ENCODE measurements around the gene FHL2. TPM values are rescaled to one million over a fixed set of nuclear protein-coding genes. Genes with fewer than 3 reads are reported as not detected.

FHL2 gene
- polyA plus RNA-seq, 1 donor (not counting 4 experiments of a cell fraction or from before 2014, with no cell fraction given), result 132 TPM

GRCh38 chr2:105325389-105325963 is 73.4 kb downstream of the FHL2 start:
- FAIRE-seq (no peak), DNase-seq (ENCODE audit: low read depth, low spot score) (no peak)
- Histone ChIP-seq H3K9ac (ENCODE audit: control insufficient read depth, extremely low read depth, insufficient read depth, low read length) (no peak overlapping the region), H3K27ac (ENCODE audit: control insufficient read depth, insufficient read depth, low read length) (peak overlapping the region; percentile 73), H3K4me1 (ENCODE audit: control insufficient read depth, extremely low read depth, insufficient read depth, low read length) (peaks cover 51% of the 10 kb centered on the region), H3K36me3 (ENCODE audit: control insufficient read depth in 2 of 2, extremely low read depth in 1 of 2, insufficient read depth in 2 of 2, low read length in 2 of 2) (no peaks in the 10 kb centered on the region), H2AFZ (ENCODE audit: control insufficient read depth, low read length) (no peak overlapping the region), H3K27me3 (ENCODE audit: control insufficient read depth, extremely low read depth, insufficient read depth, low read length) (no peaks in the 10 kb centered on the region), H3K79me2 (ENCODE audit: control insufficient read depth, insufficient read depth, low read length) (peaks cover 68% of the 10 kb centered on the region), H4K20me1 (ENCODE audit: control insufficient read depth, extremely low read depth, insufficient read depth, low read length) (peaks cover 3% of the 10 kb centered on the region), H3K9me3 (ENCODE audit: control insufficient read depth, low read depth, low read length) (no peaks in the 10 kb centered on the region), H3K9me1 (ENCODE audit: control insufficient read depth, extremely low read depth, insufficient read depth, low read length) (no peaks in the 10 kb centered on the region), H3K4me2 (ENCODE audit: control insufficient read depth, extremely low read depth, insufficient read depth, low read depth, low read length) (peak overlapping the region; percentile 71), H3K4me3 (ENCODE audit: control insufficient read depth in 2 of 3, extremely low read depth in 1 of 3, insufficient read depth in 2 of 3, low read depth in 1 of 3, low read length in 3 of 3) (no peak overlapping the region)
- TF ChIP-seq EZH2 (IDR thresholded peaks at IDR 0.05; ENCODE audit: low read length) (no peak), CTCF (optimal IDR thresholded peaks at IDR 0.05 in 1 of 3, IDR thresholded peaks at IDR 0.05 in 1 of 3, conservative IDR thresholded peaks at IDR 0.05 in 1 of 3; ENCODE audit: extremely low read depth in 1 of 3, insufficient read depth in 2 of 3, low read length in 3 of 3) (no peak)
- dilution Hi-C loops (cut with MboI; ENCODE audit: extremely low pct_ligation_motif_present, low sequenced_read_pairs), result no loop called here

GRCh38 chr2:105324732-105325131 is 74.1 kb downstream of the FHL2 start:
- Histone ChIP-seq H3K4me3 (ENCODE audit: control insufficient read depth in 2 of 3, extremely low read depth in 1 of 3, insufficient read depth in 2 of 3, low read depth in 1 of 3, low read length in 3 of 3) (peak overlapping the region in 2 of 3 experiments; percentile 34 to 49), H4K20me1 (ENCODE audit: control insufficient read depth, extremely low read depth, insufficient read depth, low read length) (peaks cover 3% of the 10 kb centered on the region), H3K79me2 (ENCODE audit: control insufficient read depth, insufficient read depth, low read length) (peaks cover 75% of the 10 kb centered on the region), H3K4me1 (ENCODE audit: control insufficient read depth, extremely low read depth, insufficient read depth, low read length) (peaks cover 45% of the 10 kb centered on the region), H2AFZ (ENCODE audit: control insufficient read depth, low read length) (peak overlapping the region; percentile 74), H3K4me2 (ENCODE audit: control insufficient read depth, extremely low read depth, insufficient read depth, low read depth, low read length) (peak overlapping the region; percentile 71), H3K27ac (ENCODE audit: control insufficient read depth, insufficient read depth, low read length) (peak overlapping the region; percentile 73), H3K9ac (ENCODE audit: control insufficient read depth, extremely low read depth, insufficient read depth, low read length) (peak overlapping the region; percentile 65), H3K9me1 (ENCODE audit: control insufficient read depth, extremely low read depth, insufficient read depth, low read length) (no peaks in the 10 kb centered on the region), H3K27me3 (ENCODE audit: control insufficient read depth, extremely low read depth, insufficient read depth, low read length) (no peaks in the 10 kb centered on the region), H3K36me3 (ENCODE audit: control insufficient read depth in 2 of 2, extremely low read depth in 1 of 2, insufficient read depth in 2 of 2, low read length in 2 of 2) (no peaks in the 10 kb centered on the region), H3K9me3 (ENCODE audit: control insufficient read depth, low read depth, low read length) (no peaks in the 10 kb centered on the region)
- FAIRE-seq (peak; percentile 87), DNase-seq (ENCODE audit: low read depth, low spot score) (peak; percentile 53)
- dilution Hi-C loops (cut with MboI; ENCODE audit: extremely low pct_ligation_motif_present, low sequenced_read_pairs), result no loop called here
- no peak for TF ChIP-seq CTCF (optimal IDR thresholded peaks at IDR 0.05 in 1 of 3, IDR thresholded peaks at IDR 0.05 in 1 of 3, conservative IDR thresholded peaks at IDR 0.05 in 1 of 3; ENCODE audit: extremely low read depth in 1 of 3, insufficient read depth in 2 of 3, low read length in 3 of 3)
- no peak for TF ChIP-seq EZH2 (IDR thresholded peaks at IDR 0.05; ENCODE audit: low read length)
